ENCODE data around the gene PLEKHM3. TPM values are rescaled to one million over a fixed set of nuclear protein-coding genes. Genes with fewer than 3 reads are reported as not detected.
"Not testable (repeated sequence)": the region's sequence is repeated elsewhere in the genome, so short reads cannot be mapped to it uniquely, and the experiment has no call there.

The PLEKHM3 gene
- total RNA-seq, 1 experiment from 2014 or later = 6.8 TPM

- no peak for DNase-seq (ENCODE audit: low read depth)
Measured at GRCh38 chr2:207951734-207952470, 73.4 kb downstream of the PLEKHM3 start.

DNA sequence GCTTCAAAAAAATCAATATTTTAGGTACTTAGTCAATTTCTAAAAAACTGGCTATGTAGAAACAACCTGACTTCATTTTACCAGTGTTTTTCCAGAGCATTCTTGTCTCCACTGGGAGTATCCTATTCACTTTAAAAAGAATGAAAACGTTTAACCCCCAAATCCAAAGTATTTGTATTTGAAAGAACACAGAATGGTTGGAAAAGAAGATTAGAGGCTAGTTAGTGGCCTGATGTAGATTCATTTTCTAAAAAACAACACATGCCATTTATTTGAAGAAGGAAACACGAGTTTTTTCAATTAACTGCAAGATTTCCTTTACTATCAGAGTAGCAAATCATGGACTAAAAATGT lies 74.6 kb downstream of the PLEKHM3 start:
- no peak for DNase-seq (ENCODE audit: low read depth)

- DNase-seq (ENCODE audit: low read depth) = no peak
Measured at GRCh38 chr2:207950063-207950760, 75.1 kb downstream of the PLEKHM3 start.

GRCh38 chr2:207949245-207949644 lies 76.1 kb downstream of the PLEKHM3 start:
- not testable (repeated sequence) for DNase-seq (ENCODE audit: low read depth)

DNA sequence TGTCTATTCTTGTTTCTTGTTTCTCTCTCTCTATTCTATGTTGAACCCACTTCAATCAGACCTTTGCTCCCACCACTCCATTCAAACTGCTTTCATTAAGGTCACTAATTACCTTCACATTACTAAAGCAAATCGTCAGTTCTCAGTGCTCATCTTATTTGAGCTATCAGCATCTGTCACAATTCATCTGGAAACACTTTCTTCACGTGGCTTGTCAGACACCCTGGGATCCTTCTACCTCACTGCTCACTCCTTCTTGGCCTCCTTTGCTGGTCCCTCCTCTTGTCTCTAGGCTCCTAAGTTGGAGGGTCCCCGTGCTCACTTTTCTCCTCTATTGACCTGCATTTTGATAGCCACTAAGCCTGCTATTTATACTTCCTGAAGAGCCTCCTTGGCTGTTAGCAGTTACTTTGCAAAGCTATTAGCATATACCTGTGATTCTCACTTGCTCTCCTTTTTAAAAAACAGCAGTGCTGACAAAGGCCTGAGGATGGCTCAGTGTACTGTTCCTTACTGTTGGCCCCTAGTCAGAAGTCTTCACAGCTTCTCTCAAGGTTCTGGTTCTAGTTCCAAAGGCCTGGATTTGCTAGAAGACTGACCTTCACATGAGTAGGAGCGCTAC lies 80.2 kb downstream of the PLEKHM3 start:
- DNase-seq (ENCODE audit: low read depth) = no peak

- no peak for DNase-seq (ENCODE audit: low read depth)
Measured at GRCh38 chr2:207944334-207944733, 81.0 kb downstream of the PLEKHM3 start.

GRCh38 chr2:207939342-207940108 lies 85.8 kb downstream of the PLEKHM3 start:
- no peak for DNase-seq (ENCODE audit: low read depth)

GRCh38 chr2:207938886-207939285 lies 86.4 kb downstream of the PLEKHM3 start:
- no peak for DNase-seq (ENCODE audit: low read depth)

DNA sequence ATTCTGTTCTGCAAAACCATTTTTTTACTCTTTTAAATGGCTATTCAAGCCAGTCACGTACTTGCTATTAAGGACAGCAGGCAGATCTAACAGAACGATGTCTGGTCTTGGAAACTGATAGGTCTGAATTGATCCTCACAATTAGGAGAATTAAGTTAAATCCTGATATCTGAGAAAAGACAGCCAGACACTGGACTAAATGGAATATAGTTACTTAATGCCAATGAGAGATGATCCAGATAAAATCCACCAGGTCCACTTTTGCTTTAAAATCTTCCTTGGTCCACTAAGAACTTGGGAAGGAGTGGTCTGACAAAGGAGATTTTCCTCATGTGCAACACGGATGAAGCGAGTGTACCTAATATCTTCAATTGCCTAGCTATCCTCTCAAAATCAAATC lies 86.9 kb downstream of the PLEKHM3 start:
- DNase-seq (ENCODE audit: low read depth) = no peak

- no peak for DNase-seq (ENCODE audit: low read depth)
Measured at GRCh38 chr2:207937823-207938222, 87.5 kb downstream of the PLEKHM3 start.

- DNase-seq (ENCODE audit: low read depth) = no peak
Measured at GRCh38 chr2:207937253-207937652, 88.1 kb downstream of the PLEKHM3 start.

- no peak for DNase-seq (ENCODE audit: low read depth)
Measured at GRCh38 chr2:207936380-207936779, 88.9 kb downstream of the PLEKHM3 start.

- DNase-seq (ENCODE audit: low read depth) = no peak
Measured at GRCh38 chr2:207935991-207936370, 89.3 kb downstream of the PLEKHM3 start.

- DNase-seq (ENCODE audit: low read depth) = no peak
Measured at GRCh38 chr2:207935121-207935990, 90.0 kb downstream of the PLEKHM3 start.

GRCh38 chr2:207934720-207935119 lies 90.6 kb downstream of the PLEKHM3 start:
- DNase-seq (ENCODE audit: low read depth) = no peak

DNA sequence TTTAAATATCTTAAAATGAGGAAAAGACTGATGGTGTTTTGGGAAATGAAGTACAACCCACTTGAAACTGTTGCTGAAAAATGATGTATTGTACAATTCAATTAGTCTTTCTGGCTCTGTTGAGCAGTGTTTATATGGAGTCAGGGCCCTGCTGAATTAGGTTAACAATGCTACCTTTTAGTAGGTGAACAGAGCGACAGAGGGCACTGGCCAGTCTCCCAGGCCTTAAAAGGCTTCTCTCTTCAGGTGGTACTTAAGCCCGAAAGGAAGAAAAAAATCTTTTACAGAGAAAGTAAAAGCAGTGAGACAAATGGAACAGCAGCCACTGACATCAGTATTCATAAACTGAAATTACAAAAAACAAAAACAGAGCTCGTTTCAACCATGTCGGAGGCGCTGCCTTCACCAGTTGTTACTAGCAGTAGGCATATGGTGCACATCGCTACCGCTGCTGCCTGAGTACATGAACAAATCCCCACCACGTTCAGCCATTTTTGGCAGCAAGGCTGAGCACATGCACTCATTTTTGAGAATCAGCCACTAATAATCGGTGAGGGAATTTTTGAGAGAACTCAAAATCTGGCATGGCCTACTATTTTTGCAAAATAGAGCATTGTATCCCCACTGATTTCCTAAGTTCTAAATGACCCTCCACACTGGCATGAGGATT lies 91.8 kb downstream of the PLEKHM3 start:
- DNase-seq (ENCODE audit: low read depth) = no peak

GRCh38 chr2:207932106-207932505 lies 93.2 kb downstream of the PLEKHM3 start:
- no peak for DNase-seq (ENCODE audit: low read depth)

DNA sequence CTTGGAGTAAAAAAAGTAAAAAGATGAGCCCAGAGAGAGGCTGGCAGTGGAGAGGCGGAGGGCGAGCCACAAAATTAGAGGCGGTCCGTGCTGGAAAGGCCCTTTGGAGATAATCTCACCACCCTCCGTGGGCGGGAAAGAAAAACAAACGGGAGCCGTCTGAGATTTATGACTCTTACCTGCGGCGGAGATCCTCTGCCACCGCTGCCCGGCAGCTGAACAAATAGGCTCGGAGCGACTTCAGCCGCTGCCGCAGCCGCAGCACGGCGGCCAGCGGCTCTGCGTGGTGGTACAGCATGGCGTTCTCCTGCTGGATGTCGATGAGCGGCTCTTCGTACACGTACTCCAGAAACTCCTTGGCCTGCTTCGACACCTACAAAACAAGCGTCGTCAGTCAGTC lies 94.6 kb downstream of the PLEKHM3 start:
- DNase-seq (ENCODE audit: low read depth) = no peak

GRCh38 chr2:207929923-207930322 lies 95.4 kb downstream of the PLEKHM3 start:
- no peak for DNase-seq (ENCODE audit: low read depth)

DNA sequence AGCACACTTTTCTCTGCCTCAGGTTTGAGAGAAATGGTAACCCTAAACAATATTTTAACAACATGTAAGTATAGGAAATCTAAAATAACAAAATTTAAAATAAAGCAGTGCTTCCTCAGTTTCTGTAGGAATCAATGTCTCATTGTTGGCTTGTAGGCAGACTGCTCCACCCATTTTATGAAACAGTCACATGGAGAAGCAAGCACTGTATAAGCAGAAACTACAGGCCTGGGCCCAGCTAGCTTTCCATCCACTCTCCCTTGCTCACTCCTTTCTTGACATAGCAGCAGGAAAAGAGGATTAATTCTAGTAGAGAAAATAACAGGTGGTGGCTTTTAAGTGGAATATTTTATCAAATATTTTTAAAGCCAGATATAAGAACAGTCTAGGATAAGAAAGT lies 97.2 kb downstream of the PLEKHM3 start:
- no peak for DNase-seq (ENCODE audit: low read depth)

DNA sequence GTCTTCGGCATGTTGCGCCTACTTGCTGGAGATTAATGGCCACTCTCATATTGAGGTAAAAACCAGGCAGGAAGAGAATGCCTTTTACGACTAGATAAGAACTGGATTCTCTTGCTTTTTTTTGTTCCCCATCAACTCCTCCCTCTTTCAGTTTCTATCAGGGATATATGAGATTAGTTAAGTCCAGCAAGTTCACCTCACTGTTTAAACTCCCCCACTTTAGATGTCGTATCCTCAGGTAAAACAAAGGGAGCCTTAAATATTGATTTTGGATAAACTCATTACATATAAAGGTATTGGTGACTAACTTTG lies 98.4 kb downstream of the PLEKHM3 start:
- no peak for DNase-seq (ENCODE audit: low read depth)
